NCI-H526 treated with DMSO at 0.1 percent for 48 hours (cell line): Measurements from ENCODE around the gene ZNF514.
"Not testable (repeated sequence)": the region's sequence is repeated elsewhere in the genome, so short reads cannot be mapped to it uniquely, and the experiment has no call there.

Source experiments
- DNase-seq: peaks from one replicate; lab custom pipeline; 2025; lab: John Stamatoyannopoulos, UW

Gene ZNF514

GRCh38 chr2:95159690-95160449 is at the start of gene ZNF514:
Gene ZNF514 (minus strand): TSS chr2:95159848. CDS start chr2:95153253, 6,595 bp downstream.
- DNase-seq, result peak; percentile 37

GRCh38 chr2:95208106-95208505 is 48.5 kb upstream of the ZNF514 start:
- DNase-seq, result no peak

DNA sequence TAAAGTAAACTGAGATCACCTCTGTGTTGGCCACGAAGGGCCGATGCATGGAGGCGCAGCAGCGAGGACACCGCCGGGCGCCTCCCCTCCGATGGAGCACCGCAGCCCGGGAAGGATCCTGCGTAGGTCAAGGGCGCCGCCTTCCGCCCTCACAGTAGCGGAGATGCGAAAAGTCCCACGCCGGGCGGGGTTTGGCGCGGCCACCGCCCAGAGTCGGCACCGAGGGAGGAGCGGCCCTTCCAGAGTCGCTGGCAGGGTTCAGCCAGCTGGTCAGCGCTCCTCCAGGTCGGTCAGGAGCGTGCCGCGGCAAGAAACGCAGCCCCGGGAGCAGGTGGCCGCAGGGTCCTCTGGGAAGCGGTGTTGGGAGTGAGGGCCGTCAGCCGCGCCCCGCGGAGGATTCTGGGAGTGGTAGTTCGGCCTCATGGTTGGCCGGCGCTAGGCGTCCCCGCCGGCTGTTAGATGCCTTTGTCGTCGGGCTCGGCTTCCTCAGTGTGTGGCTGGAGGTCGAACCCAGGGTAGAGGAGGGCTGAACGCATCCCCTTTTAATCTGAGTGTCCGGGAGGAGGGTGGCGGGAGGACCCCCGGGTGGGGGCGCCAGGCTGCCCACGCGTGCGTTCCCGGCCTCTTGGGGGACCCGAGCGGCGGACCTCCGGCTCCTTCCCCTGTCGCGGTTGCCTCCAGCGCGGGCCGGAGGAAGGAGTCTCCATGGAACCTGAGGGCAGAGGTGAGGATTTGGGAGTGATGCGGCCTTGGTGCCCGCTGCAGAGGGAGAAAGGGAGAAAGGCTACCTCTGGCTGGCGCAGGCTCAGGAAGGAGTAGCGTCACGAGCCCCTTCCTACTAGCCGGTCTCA is 47.7 kb upstream of the ZNF514 start, which contains the start of gene ZNF892:
Gene ZNF892 (plus strand): TSS at position 411 of the 851 bp plus-strand sequence. CDS start 295 bp downstream, at position 706.
- DNase-seq, result peak; percentile 90

DNA sequence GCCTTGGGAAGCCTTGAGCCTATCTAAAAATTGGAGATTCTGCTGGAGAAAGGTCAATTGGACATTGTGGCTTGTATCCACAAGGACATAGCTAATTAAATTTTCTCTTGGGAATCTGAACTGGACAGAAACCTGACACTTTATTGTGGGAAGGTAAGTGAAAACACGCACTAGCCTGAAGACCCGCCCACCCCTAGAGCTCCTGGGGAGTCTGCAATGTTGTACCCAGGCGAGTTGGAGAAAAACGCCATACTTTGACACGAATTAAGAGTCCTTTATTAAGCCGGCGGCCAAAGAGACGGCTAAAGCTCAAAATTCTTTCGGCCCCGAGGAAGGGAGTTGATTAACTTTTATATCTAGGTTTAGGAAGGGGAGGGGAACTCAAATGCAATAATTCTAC is 46.4 kb upstream of the ZNF514 start:
- DNase-seq, result no peak

DNA sequence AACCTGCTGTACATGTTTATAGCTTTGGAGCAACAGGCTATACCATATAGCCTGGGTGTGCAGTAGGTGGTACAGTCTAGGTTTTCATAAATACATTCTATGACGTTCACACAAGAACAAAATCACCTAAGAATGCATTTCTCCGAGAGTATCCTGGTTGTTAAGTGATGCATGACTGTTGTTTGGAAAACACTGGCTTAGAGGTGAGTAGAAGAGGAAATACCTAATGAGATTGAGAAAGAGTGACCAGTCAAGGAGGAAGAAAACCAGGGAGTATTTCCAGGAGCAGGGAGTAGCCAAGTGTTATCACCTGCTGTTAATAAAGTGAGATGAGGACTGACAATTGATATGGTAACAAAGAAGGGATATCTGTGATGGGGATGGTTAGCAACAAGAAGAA is 44.7 kb upstream of the ZNF514 start:
- no peak for DNase-seq

DNA sequence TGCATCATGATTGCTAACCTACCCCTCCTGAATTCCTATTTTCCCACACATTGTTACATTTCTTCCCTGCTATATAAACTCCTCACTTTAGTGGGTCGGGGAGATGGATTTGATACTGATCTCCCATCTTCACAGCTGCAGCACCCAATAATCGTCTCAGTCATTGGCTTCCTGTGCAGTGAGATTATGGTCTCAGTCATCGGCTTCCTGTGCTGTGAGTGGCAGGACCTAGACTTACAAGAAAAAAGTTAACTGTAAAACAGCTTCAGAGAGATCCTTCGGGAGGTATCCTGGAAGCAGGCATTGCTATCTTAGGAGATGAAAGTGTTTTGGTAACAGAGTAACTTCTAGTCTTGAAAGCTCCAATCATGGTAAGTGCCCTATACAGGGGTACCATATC is 44.3 kb upstream of the ZNF514 start:
- no peak for DNase-seq

DNA sequence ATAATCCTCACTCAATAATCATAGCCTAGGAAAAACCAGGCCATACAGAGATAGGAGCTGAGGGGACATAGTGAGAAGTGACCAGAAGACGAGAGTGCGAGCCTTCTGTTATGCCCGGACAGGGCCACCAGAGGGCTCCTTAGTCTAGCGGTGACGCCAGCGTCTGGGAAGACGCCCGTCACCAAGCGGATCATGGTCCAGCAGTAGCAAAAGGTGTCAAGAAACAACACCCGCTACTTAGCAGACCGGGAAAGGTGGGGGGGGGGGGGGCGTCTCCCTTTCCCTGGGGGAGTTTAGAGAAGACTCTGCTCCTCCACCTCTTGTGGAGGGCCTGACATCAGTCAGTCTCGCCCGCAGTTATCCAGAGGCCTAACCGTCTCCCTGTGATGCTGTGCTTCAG is 33.3 kb upstream of the ZNF514 start:
- not testable (repeated sequence) for DNase-seq

DNA sequence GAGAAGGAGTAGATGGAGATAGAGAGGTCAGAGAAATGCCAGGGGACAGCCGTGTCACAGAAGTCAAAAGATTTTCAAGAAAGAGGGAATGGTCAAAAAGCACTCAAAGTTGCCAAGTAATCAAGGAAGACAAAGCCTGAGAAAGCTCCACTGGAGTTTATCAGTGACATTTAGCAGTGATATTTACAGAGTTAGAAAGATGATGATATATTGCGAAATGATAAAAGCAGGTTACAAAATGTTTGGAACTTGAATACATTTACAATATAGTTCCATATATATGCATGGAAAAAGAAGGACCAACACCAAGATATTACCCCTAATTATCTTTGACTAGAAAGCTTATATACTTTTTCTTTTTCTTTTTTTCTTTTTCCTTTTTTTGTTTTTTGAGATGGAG is 26.3 kb upstream of the ZNF514 start:
- no peak for DNase-seq

DNA sequence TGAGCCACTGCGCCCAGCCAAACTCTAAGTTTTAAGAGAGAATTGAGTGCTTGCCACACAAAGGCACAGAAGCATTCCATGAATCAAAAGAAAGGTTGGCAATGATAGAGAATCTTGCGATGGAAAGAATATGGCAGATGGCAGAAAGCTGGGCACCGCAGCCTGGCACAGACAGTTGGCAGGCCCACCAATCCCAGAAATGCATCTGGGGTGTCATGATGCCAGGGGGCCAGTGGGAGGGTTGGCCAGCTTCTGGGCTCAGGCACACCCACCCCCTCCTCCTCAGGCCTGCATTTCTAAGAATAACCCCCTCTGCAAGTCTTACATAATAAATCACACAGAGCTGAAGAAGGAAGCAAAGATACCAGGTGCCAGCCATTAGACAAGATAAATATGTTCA is 25.5 kb upstream of the ZNF514 start:
- no peak for DNase-seq

GRCh38 chr2:95181774-95182173 is 22.1 kb upstream of the ZNF514 start:
- no peak for DNase-seq

GRCh38 chr2:95179451-95179850 is 19.8 kb upstream of the ZNF514 start:
- DNase-seq, result no peak

DNA sequence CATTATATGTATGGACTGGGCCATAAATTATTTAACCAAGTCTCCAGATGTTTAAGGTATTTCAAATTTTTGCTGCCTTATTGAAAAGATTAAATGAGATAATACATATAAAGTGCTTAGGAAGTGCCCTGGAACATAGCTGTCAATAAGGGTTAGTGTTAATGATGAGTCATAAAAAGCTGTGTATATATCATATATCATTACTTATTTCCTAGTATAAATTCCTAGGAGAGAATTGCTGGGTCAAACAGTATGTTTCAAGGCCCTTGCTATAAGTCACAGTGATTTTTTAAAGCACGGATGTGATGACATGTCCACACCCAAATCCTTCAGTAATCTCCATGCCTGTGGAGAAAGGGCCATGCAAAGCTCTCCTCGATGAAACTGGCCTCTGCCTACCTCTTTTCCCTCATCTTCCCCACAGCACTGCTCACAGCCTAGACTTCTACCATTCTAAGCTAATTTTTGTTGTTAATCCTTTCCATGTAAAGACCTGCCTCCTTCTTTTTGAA is 14.4 kb upstream of the ZNF514 start:
- no peak for DNase-seq

DNA sequence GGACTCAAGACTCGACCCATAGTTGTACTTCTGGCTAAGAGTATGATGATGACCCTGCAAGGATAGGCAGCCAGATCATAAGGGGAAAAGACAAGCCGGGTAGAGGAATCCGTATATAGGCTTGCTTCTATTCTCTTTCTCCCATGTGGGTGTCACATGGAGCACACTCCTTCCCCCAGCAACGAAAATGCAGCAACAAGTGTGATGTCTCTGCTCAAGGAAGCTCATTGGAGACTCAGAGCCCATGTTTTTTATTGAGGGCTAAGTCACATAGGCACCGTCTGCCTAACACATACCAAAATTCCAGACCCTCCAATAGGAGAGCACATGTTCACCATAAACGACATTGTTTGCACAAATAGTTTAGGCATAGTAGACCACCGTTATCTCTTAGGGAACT is 12.3 kb upstream of the ZNF514 start:
- no peak for DNase-seq

- no peak for DNase-seq
These were observed 6.6 kb upstream of the ZNF514 start for GRCh38 chr2:95166065-95166763.

DNA sequence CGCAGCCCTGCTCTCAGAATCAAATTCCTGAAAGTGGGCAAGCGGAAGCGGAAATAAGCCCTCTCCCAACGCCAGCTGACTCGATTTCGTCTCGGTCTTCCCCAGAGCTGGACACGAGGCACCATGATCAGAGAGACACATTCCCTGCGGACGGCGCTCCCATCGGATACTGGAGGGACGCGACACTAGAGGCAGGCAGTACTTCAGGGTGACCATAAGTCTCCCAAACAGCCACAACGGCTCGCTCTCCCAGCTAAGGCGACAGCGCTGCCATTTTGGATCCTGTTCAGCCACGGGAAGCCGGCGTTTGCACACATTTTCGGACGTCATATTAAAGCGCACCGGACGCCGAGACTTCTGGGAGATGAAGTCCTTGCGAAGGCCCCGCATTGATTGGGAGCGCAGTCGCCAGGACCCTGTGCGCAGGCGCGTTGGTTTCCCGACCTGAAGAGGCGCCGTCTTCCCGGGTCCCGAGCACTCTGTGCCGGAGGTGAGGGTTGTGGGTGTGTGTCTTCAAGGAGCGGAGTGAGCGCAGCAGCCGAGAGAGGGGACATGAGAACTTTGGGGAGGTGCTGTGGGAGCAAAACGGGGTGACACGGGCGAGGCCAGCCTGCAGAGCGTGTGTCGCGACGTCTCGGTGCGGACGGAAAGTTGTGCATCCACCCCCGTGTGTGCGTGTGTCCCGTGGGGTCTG is 5.9 kb upstream of the ZNF514 start, which contains the start of gene ZNF2:
Gene ZNF2 (plus strand): TSS at position 439 of the 694 bp plus-strand sequence. CDS start 10,418 bp downstream, outside the sequence.
- DNase-seq, result peak; percentile 93

GRCh38 chr2:95165030-95165370 is 5.4 kb upstream of the ZNF514 start:
- DNase-seq, result no peak

- no peak for DNase-seq
These were observed 593 bp downstream of the ZNF514 start for GRCh38 chr2:95158891-95159619.

- no peak for DNase-seq
These were observed 1.2 kb downstream of the ZNF514 start for GRCh38 chr2:95158441-95158840.

DNA sequence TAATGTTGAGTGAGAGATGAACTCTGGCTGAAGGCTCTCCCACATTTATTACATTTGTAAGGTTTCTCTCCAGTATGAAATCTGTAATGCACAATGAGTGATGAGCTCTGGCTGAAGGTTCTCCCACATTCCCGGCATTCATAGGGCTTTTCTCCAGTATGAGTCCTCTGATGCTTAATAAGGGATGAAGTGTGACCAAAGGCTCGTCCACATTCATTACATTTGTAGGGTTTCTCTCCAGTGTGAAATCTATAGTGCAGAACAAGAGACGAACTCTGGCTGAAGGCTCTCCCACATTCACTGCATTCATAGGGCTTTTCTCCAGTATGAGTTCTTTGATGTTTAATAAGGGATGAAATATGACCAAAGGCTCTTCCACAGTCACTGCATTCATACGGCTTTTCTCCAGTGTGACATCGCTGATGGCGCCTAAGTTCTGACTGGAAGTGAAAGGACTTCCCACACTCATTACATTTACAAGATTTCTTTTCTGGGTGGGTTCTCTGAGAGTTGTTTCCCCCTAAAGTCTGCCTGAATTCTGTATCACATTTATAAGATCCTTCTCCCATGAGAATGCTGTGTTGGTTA is 10.2 kb downstream of the ZNF514 start:
- DNase-seq, result no peak

DNA sequence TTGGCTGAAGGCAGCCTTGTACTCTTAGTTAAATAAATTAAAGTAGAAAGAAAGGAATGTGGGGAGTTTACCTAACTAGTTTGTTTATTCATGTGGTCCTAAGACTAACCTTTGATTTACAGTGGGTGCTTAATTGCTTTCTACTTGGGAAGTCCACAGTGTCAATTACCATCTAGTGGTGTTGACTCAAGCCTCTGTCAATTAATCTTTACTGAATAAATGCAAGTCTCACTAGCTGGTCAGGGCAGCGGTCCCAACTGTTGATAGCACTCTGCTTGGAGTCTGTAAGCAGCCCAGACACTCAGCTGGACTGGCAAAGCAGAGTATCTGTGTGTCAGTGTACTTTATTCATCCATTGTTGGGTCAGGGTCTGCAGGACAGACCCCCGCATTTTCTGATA is 15.8 kb downstream of the ZNF514 start:
- no peak for DNase-seq

- no peak for DNase-seq
These were observed 20.9 kb downstream of the ZNF514 start for GRCh38 chr2:95138702-95139101.
